ENCODE results near the gene PHF21A. TPM values are rescaled to one million over a fixed set of nuclear protein-coding genes. Genes with fewer than 3 reads are reported as not detected.

PHF21A gene
- total RNA-seq, 2 donors from 2014 or later: 27.6 to 35.5 TPM

- DNase-seq (ENCODE audit: low spot score): no peak
- H3K27me3 ChIP-seq: no peaks in the 10 kb centered on the region
- H3K9me3 ChIP-seq: no peaks in the 10 kb centered on the region
- no peak for TF ChIP-seq CTCF (IDR thresholded peaks at IDR 0.05)
- no peak overlapping the region for H3K4me3 ChIP-seq
- no peak overlapping the region for H3K27ac ChIP-seq
- no peaks in the 10 kb centered on the region for H3K36me3 ChIP-seq
- no peaks in the 10 kb centered on the region for H3K4me1 ChIP-seq
Observed at GRCh38 chr11:46149826-46150225, 28.6 kb upstream of the PHF21A start.

- H3K27me3 ChIP-seq: no peaks in the 10 kb centered on the region
- H3K27ac ChIP-seq: no peak overlapping the region
- H3K36me3 ChIP-seq: no peaks in the 10 kb centered on the region
- H3K4me3 ChIP-seq: no peak overlapping the region
- H3K4me1 ChIP-seq: no peaks in the 10 kb centered on the region
- DNase-seq (ENCODE audit: low spot score): no peak
- no peaks in the 10 kb centered on the region for H3K9me3 ChIP-seq
- no peak for TF ChIP-seq CTCF (IDR thresholded peaks at IDR 0.05)
Observed at GRCh38 chr11:46149342-46149741, 28.1 kb upstream of the PHF21A start.

GRCh38 chr11:46144741-46145140, 23.5 kb upstream of the PHF21A start:
- no peak for TF ChIP-seq CTCF (IDR thresholded peaks at IDR 0.05)
- H3K27ac ChIP-seq: no peak overlapping the region
- H3K4me3 ChIP-seq: no peak overlapping the region
- no peaks in the 10 kb centered on the region for H3K36me3 ChIP-seq
- no peaks in the 10 kb centered on the region for H3K27me3 ChIP-seq
- DNase-seq (ENCODE audit: low spot score): no peak
- H3K9me3 ChIP-seq: no peaks in the 10 kb centered on the region
- no peaks in the 10 kb centered on the region for H3K4me1 ChIP-seq

GRCh38 chr11:46143049-46143806, 22.0 kb upstream of the PHF21A start:
- TF ChIP-seq CTCF (IDR thresholded peaks at IDR 0.05): no peak
- H3K4me1 ChIP-seq: no peaks in the 10 kb centered on the region
- H3K9me3 ChIP-seq: no peaks in the 10 kb centered on the region
- H3K4me3 ChIP-seq: no peak overlapping the region
- no peaks in the 10 kb centered on the region for H3K36me3 ChIP-seq
- no peaks in the 10 kb centered on the region for H3K27me3 ChIP-seq
- DNase-seq (ENCODE audit: low spot score): no peak
- no peak overlapping the region for H3K27ac ChIP-seq

- no peak overlapping the region for H3K4me3 ChIP-seq
- H3K9me3 ChIP-seq: no peaks in the 10 kb centered on the region
- no peak for TF ChIP-seq CTCF (IDR thresholded peaks at IDR 0.05)
- no peak for DNase-seq (ENCODE audit: low spot score)
- H3K27ac ChIP-seq: no peak overlapping the region
- no peaks in the 10 kb centered on the region for H3K4me1 ChIP-seq
- no peaks in the 10 kb centered on the region for H3K27me3 ChIP-seq
- H3K36me3 ChIP-seq: no peaks in the 10 kb centered on the region
Observed at GRCh38 chr11:46142561-46142960, 21.3 kb upstream of the PHF21A start.

- Histone ChIP-seq H3K4me3 (no peak overlapping the region), H3K4me1 (no peaks in the 10 kb centered on the region), H3K27ac (no peak overlapping the region), H3K9me3 (no peaks in the 10 kb centered on the region), H3K36me3 (no peaks in the 10 kb centered on the region), H3K27me3 (no peaks in the 10 kb centered on the region)
- TF ChIP-seq CTCF (IDR thresholded peaks at IDR 0.05): no peak
- DNase-seq (ENCODE audit: low spot score): no peak
Observed at GRCh38 chr11:46141597-46141996, 20.3 kb upstream of the PHF21A start.

Data from right atrium auricular region (tissue), 2 donors.